ENCODE measurements around the gene ISX. TPM values are rescaled to one million over a fixed set of nuclear protein-coding genes. Genes with fewer than 3 reads are reported as not detected.

The ISX gene
- total and polyA plus RNA-seq, 9 of the 15 experiments (the other 6 are each of a cell fraction or from before 2014, with no cell fraction given): 0.03 to 0.36 (median 0.07) TPM

GRCh38 chr22:35131525-35132000 lies 65.6 kb downstream of the ISX start (continued):
- TF ChIP-seq E2F8 (IDR thresholded peaks at IDR 0.05; ENCODE audit: low read depth, partially characterized antibody): no peak
- TF ChIP-seq MTA2 (IDR thresholded peaks at IDR 0.05; ENCODE audit: low read depth): peak; percentile 47
- peak; percentile 52; the same call in 1 of the 2 replicates for TF ChIP-seq NCOR1 (IDR thresholded peaks at IDR 0.05)
- no peak for TF ChIP-seq ZNF124 (CRISPR knock-in tag; IDR thresholded peaks at IDR 0.05)
- TF ChIP-seq NR2C2 (CRISPR knock-in tag; IDR thresholded peaks at IDR 0.05): no peak
- TF ChIP-seq NR2C2 (tag; IDR thresholded peaks at IDR 0.05): no peak
- no peak for TF ChIP-seq ZNF212 (CRISPR knock-in tag; IDR thresholded peaks at IDR 0.05)
- no peak for TF ChIP-seq ZNF175 (CRISPR knock-in tag; IDR thresholded peaks at IDR 0.05; ENCODE audit: low read depth)
- TF ChIP-seq RFX5 (IDR thresholded peaks at IDR 0.05; ENCODE audit: low read depth, low read length): no peak
- no peak for TF ChIP-seq HDGF (IDR thresholded peaks at IDR 0.05)
- 0 out of 4 replicates have a peak, but pooled peaks of 1 of the 2 experiments have one; percentile 38 for TF ChIP-seq UBTF (IDR thresholded peaks at IDR 0.05; ENCODE audit: borderline replicate concordance in 1 of 2, low read depth in 2 of 2, low read length in 2 of 2)
- no peak for TF ChIP-seq L3MBTL2 (IDR thresholded peaks at IDR 0.05)
- TF ChIP-seq CAMTA2 (CRISPR knock-in tag; conservative IDR thresholded peaks at IDR 0.05): no peak
- TF ChIP-seq TCF3 (CRISPR knock-in tag; IDR thresholded peaks at IDR 0.05): 0 out of 2 replicates have a peak, but pooled peaks have one; percentile 47
- peak; percentile 63 for TF ChIP-seq ARID3A (IDR thresholded peaks at IDR 0.05; ENCODE audit: borderline replicate concordance, low read depth, low read length)
- TF ChIP-seq SRSF7 (optimal IDR thresholded peaks at IDR 0.05; ENCODE audit: low read depth, low read length): no peak
- no peak for TF ChIP-seq CTCFL (IDR thresholded peaks at IDR 0.05; ENCODE audit: borderline replicate concordance, insufficient read depth, low read depth, low read length, poor library complexity, severe bottlenecking)
- no peak for TF ChIP-seq JUND (IDR thresholded peaks at IDR 0.05; ENCODE audit: borderline replicate concordance, low read depth, low read length)
- TF ChIP-seq JUND (tag; IDR thresholded peaks at IDR 0.05; ENCODE audit: borderline replicate concordance, low read depth, low read length): no peak
- no peak for TF ChIP-seq KDM2B (CRISPR knock-in tag; IDR thresholded peaks at IDR 0.05)
- no peak for TF ChIP-seq KAT7 (CRISPR knock-in tag; IDR thresholded peaks at IDR 0.05; ENCODE audit: borderline replicate concordance)
